ENCODE data around the gene NHEJ1. TPM values are rescaled to one million over a fixed set of nuclear protein-coding genes. Genes with fewer than 3 reads are reported as not detected.

Gene NHEJ1
- total RNA-seq, 1 experiment from 2014 or later: 20.8 TPM

DNA sequence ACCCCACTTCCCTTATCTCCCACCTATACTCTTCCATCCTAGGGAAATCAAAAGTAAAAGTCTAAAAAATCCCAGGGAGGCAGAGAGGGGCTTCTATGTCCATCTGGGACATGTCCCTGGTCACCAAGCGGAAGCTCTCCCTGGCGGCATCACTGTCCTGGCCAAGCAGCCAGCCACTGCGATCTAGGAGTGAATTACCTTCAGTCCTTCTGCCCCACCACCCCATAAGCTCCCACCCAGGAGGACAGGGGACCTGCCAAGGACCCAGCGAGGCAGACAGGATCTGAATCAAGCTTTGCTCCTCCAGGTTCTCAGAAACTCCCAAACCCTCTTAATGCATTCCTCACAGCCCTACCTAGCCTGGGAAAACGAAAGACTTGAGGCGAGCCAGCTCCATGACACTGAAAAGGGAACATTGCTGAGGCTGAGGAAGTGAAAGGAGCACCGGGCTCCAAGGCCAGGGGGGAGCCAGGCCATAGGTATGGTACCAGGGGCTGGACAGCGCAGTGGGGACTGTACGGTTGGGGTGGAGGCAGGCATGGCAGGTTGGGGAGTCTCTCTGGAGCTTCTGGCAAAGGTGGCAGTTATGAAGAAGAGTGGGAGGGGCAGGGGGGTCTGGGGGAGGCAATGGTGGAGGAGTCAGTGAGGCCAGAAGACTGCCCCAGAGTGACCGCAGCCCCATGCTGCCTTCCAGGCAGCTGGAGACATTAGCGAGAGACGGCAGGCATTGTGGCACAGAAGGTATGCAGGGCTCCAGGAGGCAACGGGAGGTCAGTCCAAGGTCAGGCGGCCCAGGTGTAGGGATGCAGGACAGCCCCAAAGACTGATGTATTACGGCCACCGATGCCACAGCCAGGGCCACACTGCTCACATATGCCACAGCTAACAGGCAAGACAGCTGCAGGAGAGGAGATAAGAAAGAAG is 11.9 kb upstream of the NHEJ1 start:
- Histone ChIP-seq H2BK12ac (ENCODE audit: insufficient read length, low read depth, low read length) (no peak overlapping the region), H3K18ac (ENCODE audit: insufficient read length, low read depth, low read length) (no peak overlapping the region), H2BK120ac (ENCODE audit: low read depth, low read length, poor library complexity, severe bottlenecking) (no peak overlapping the region), H3K9ac (ENCODE audit: extremely low read depth, insufficient read length, low read length) (no peak overlapping the region), H3K9me3 (ENCODE audit: control insufficient read depth, low read depth, low read length) (no peaks in the 10 kb centered on the region), H3K79me1 (ENCODE audit: insufficient read depth, low read depth, low read length, poor library complexity, severe bottlenecking) (no peaks in the 10 kb centered on the region), H3K79me2 (ENCODE audit: insufficient read depth, low read length) (no peaks in the 10 kb centered on the region), H3T11ph (ENCODE audit: low read length) (no peak overlapping the region), H4K20me1 (ENCODE audit: control insufficient read depth, insufficient read depth, insufficient read length) (no peaks in the 10 kb centered on the region), H4K5ac (ENCODE audit: insufficient read length, low read depth, low read length) (no peak overlapping the region), H3K4me1 (ENCODE audit: insufficient read depth, low read length) (no peaks in the 10 kb centered on the region), H2BK20ac (ENCODE audit: low read depth, low read length, poor library complexity, severe bottlenecking) (no peak overlapping the region), H3K56ac (ENCODE audit: insufficient read length, low read depth, low read length) (no peak overlapping the region), H3K27me3 (ENCODE audit: insufficient read depth, low read length) (no peaks in the 10 kb centered on the region), H2BK15ac (ENCODE audit: low read depth, low read length) (no peak overlapping the region), H4K8ac (replicated peaks; ENCODE audit: insufficient read length, low read depth, low read length) (no peak overlapping the region), H3K23me2 (ENCODE audit: insufficient read length, low read depth, low read length, poor library complexity, severe bottlenecking) (peaks cover 12% of the 10 kb centered on the region), H3K14ac (ENCODE audit: insufficient read depth, low read length) (no peak overlapping the region), H2AK5ac (ENCODE audit: insufficient read length, low read length) (no peak overlapping the region), H2AFZ (ENCODE audit: low read length) (no peak overlapping the region), H4K91ac (ENCODE audit: insufficient read length, low read depth, low read length) (no peak overlapping the region), H3K4ac (ENCODE audit: low read depth, low read length) (no peak overlapping the region), H3K23ac (ENCODE audit: insufficient read length, low read depth, low read length) (no peak overlapping the region), H2BK5ac (ENCODE audit: insufficient read length, low read length) (no peak overlapping the region), H3K4me2 (ENCODE audit: insufficient read depth, insufficient read length, low read length) (no peak overlapping the region), H3K27ac (ENCODE audit: insufficient read length, low read depth, low read length) (no peak overlapping the region)
- H3K4me1 Mint-ChIP-seq: peaks cover 7 to 11% of the 10 kb centered on the region in 2 experiments
- TF ChIP-seq, protein P1, sequence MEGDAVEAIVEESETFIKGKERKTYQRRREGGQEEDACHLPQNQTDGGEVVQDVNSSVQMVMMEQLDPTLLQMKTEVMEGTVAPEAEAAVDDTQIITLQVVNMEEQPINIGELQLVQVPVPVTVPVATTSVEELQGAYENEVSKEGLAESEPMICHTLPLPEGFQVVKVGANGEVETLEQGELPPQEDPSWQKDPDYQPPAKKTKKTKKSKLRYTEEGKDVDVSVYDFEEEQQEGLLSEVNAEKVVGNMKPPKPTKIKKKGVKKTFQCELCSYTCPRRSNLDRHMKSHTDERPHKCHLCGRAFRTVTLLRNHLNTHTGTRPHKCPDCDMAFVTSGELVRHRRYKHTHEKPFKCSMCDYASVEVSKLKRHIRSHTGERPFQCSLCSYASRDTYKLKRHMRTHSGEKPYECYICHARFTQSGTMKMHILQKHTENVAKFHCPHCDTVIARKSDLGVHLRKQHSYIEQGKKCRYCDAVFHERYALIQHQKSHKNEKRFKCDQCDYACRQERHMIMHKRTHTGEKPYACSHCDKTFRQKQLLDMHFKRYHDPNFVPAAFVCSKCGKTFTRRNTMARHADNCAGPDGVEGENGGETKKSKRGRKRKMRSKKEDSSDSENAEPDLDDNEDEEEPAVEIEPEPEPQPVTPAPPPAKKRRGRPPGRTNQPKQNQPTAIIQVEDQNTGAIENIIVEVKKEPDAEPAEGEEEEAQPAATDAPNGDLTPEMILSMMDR (conservative IDR thresholded peaks at IDR 0.05): no peak
- WGBS (ENCODE audit: extremely low coverage, insufficient read length, low lambda C conversion rate): no CpG with 5 or more reads among the region's 16 CpGs
- no peak for DNase-seq
- H3K27me3 Mint-ChIP-seq (ENCODE audit: low read depth): no peaks in the 10 kb centered on the region; the same call in 1 of the 2 replicates
- H3K27ac Mint-ChIP-seq: no peak overlapping the region; a peak in 2 of 7 replicates
- peaks cover 8 to 26% (median 23%) of the 10 kb centered on the region in 3 experiments for H3K36me3 Mint-ChIP-seq (ENCODE audit: insufficient read depth in 1 of 3, low read depth in 3 of 3)
- H3K4me3 Mint-ChIP-seq: no peak overlapping the region; a peak in 2 of 5 replicates
- H3K9me3 Mint-ChIP-seq: no peaks in the 10 kb centered on the region; a peak in 2 of 5 replicates

Measured in H9 (cell line).